Loucy (cell line): Measurements from ENCODE around the gene TMSB15A.
"Not testable (repeated sequence)": the region's sequence is repeated elsewhere in the genome, so short reads cannot be mapped to it uniquely, and the experiment has no call there.

Experiments
- EZH2phosphoT487 ChIP-seq: fragments of 200-600 bp; IDR thresholded peaks from 2 replicates; pipeline ENCODE4 v1.6.1; 2018; ENCODE audit warnings: antibody characterized with exemption, mild to moderate bottlenecking, moderate library complexity, borderline replicate concordance
- TF ChIP-seq, protein P1 (sequence below): fragments of 200-600 bp; sonication (generic); conservative IDR thresholded peaks from 2 replicates; pipeline ENCODE4 v1.5.1; 2014; ENCODE audit warnings: mild to moderate bottlenecking, antibody characterized with exemption, low read length

GRCh38 chrX:102546175-102546574, 29.6 kb upstream of the TMSB15A start:
- TF ChIP-seq, protein P1, sequence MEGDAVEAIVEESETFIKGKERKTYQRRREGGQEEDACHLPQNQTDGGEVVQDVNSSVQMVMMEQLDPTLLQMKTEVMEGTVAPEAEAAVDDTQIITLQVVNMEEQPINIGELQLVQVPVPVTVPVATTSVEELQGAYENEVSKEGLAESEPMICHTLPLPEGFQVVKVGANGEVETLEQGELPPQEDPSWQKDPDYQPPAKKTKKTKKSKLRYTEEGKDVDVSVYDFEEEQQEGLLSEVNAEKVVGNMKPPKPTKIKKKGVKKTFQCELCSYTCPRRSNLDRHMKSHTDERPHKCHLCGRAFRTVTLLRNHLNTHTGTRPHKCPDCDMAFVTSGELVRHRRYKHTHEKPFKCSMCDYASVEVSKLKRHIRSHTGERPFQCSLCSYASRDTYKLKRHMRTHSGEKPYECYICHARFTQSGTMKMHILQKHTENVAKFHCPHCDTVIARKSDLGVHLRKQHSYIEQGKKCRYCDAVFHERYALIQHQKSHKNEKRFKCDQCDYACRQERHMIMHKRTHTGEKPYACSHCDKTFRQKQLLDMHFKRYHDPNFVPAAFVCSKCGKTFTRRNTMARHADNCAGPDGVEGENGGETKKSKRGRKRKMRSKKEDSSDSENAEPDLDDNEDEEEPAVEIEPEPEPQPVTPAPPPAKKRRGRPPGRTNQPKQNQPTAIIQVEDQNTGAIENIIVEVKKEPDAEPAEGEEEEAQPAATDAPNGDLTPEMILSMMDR: not testable (repeated sequence)
- TF ChIP-seq EZH2phosphoT487: not testable (repeated sequence)
